CD4-positive, CD25-positive, alpha-beta regulatory T cell (primary cell): ENCODE measurements around the gene DSP. TPM values are rescaled to one million over a fixed set of nuclear protein-coding genes. Genes with fewer than 3 reads are reported as not detected.
A peak's percentile ranks its signal among the peaks of the same experiment; 100 is the strongest.

Experiments used
- ATAC-seq, 2 donors: fragments of 150-1000 bp; cut with Tn5 transposase; one replicate each; pipeline ENCODE4 v1.10.0; 2021; ENCODE audit warnings: low read depth in 2 of 2, moderate number of reproducible peaks in 2 of 2, moderate library complexity in 1 of 2
- DNase-seq, 3 donors: peaks; one replicate each; pipeline versions ENCODE4 v3.0.0 to v3.0.0-alpha.2; 2012 to 2022; ENCODE audit warnings: mixed read lengths in 1 of 3
- H3K27ac ChIP-seq: one replicate; pipeline ENCODE4 v1.7.0; 2013; ENCODE audit warnings: mild to moderate bottlenecking, low read length; ENCODE audit not compliant: insufficient read depth, poor library complexity, severe bottlenecking
- H3K27me3 ChIP-seq: one replicate; pipeline ENCODE4 v1.7.0; 2013; ENCODE audit warnings: low read length; ENCODE audit not compliant: control insufficient read depth, insufficient read depth
- H3K36me3 ChIP-seq: one replicate; pipeline ENCODE4 v1.7.0; 2013; ENCODE audit warnings: mild to moderate bottlenecking, low read length, moderate library complexity; ENCODE audit not compliant: control insufficient read depth, insufficient read depth
- H3K4me1 ChIP-seq: 2 replicates; pipeline ENCODE4 v1.7.0; 2013; ENCODE audit warnings: mild to moderate bottlenecking, low read length; ENCODE audit not compliant: insufficient read depth, control insufficient read depth, poor library complexity, severe bottlenecking
- H3K4me3 ChIP-seq: one replicate; pipeline ENCODE4 v1.7.0; 2013; ENCODE audit warnings: low read depth, mild to moderate bottlenecking, low read length, moderate library complexity
- H3K9me3 ChIP-seq, 2 experiments: 1 replicate in 1 of 2; 2 replicates in 1 of 2; pipeline ENCODE4 v1.7.0; 2013; ENCODE audit warnings: low read length in 2 of 2, mild to moderate bottlenecking in 1 of 2, moderate library complexity in 1 of 2; ENCODE audit not compliant: control insufficient read depth in 2 of 2
- H3K27ac Mint-ChIP-seq, 3 donors: one replicate each; pipeline ENCODE4 v1.8.0; 2020 to 2022; ENCODE audit warnings: mild to moderate bottlenecking in 3 of 3, mixed read lengths in 3 of 3, moderate library complexity in 2 of 3
- H3K27me3 Mint-ChIP-seq: one replicate; pipeline ENCODE4 v1.8.0; 2022; ENCODE audit warnings: mild to moderate bottlenecking, mixed read lengths
- H3K36me3 Mint-ChIP-seq: one replicate; pipeline ENCODE4 v1.8.0; 2020; ENCODE audit warnings: mixed read lengths
- H3K4me1 Mint-ChIP-seq, 4 donors: one replicate each; pipeline ENCODE4 v1.8.0; 2020 to 2022; ENCODE audit warnings: mixed read lengths in 4 of 4, mild to moderate bottlenecking in 1 of 4
- H3K4me3 Mint-ChIP-seq, 4 donors: one replicate each; pipeline ENCODE4 v1.8.0; 2020 to 2022; ENCODE audit warnings: mild to moderate bottlenecking in 4 of 4, mixed read lengths in 4 of 4, moderate library complexity in 3 of 4
- H3K9me3 Mint-ChIP-seq, 7 donors: one replicate each; pipeline ENCODE4 v1.8.0; 2020 to 2022; ENCODE audit warnings: mixed read lengths in 7 of 7, mild to moderate bottlenecking in 3 of 7, moderate library complexity in 2 of 7
- polyA plus RNA-seq, 4 donors: library from polyadenylated mRNA; unstranded; fragments of 300-500 nt; fragmentation: Illumina TruSeq; gene quantifications; one replicate each; pipeline ENCODE4 v1.2.3, GENCODE V29; 2021
- total RNA-seq: library from RNA; stranded (reverse); gene quantifications from one replicate; pipeline ENCODE4 v1.2.3, GENCODE V29; 2022

DSP gene
- total and polyA plus RNA-seq, 5 donors from 2014 or later = 0.06 TPM; not detected in 4

DNA sequence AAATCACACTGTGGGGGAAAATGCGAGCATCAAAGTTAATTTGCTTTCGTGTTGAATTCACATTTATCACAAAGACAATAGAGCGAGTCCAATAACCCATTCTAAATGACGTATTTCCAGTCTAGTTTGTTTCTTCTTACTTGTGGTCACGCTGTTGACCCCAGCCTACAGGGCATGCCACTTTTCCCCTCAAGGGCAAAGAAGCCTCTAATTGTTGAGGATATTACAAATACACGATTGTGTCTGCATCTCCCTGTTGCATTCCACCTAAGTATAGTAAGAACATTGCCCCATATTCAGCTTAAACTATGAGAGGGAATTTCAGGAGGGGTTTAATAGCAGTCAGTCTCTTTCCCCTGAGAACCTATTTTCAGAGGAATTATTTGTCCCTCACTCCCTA, 37.4 kb upstream of the DSP start:
- Mint-ChIP-seq H3K4me3 (no peak overlapping the region), H3K36me3 (no peaks in the 10 kb centered on the region), H3K9me3 (peaks cover 0 to 3% (median 0%) of the 10 kb centered on the region in 7 donors), H3K27ac (no peak overlapping the region), H3K27me3 (peaks cover 13% of the 10 kb centered on the region), H3K4me1 (peaks cover 0 to 2% (median 0%) of the 10 kb centered on the region in 4 donors)
- ATAC-seq (no peak), DNase-seq (no peak)
- Histone ChIP-seq H3K27me3 (no peaks in the 10 kb centered on the region), H3K4me3 (no peak overlapping the region), H3K4me1 (no peaks in the 10 kb centered on the region), H3K27ac (no peak overlapping the region), H3K36me3 (no peaks in the 10 kb centered on the region), H3K9me3 (no peaks in the 10 kb centered on the region)

DNA sequence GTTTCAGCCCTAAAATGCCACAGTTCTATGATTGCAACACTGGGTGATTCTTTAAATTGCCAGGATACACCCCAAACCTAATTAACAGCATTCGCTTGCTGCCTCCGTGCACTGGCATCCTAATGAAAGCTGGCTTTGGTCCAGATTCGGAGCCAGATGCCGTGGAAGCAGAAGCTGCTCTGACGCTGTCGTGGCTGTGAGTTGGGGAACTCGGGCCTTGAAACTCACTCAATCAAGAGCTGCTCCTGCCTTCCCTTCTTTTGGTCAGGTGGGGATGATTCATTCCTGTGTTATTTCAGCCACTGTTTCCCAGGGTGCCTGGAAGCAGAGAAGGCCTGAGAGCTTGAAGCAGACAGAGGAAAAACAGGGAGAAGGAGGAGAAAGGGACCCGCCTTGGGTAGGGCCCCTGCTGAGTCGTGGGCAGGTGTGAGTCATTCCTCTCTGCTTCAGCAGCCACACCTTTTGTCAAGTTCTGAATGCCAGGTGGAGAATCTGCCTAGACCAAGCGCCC, 36.2 kb upstream of the DSP start:
- Mint-ChIP-seq H3K4me1 (peaks cover 0 to 2% (median 0%) of the 10 kb centered on the region in 4 donors), H3K9me3 (peaks cover 0 to 3% (median 0%) of the 10 kb centered on the region in 7 donors), H3K4me3 (no peak overlapping the region), H3K27ac (no peak overlapping the region), H3K36me3 (no peaks in the 10 kb centered on the region), H3K27me3 (peaks cover 17% of the 10 kb centered on the region)
- no peaks in the 10 kb centered on the region for H3K36me3 ChIP-seq
- DNase-seq = no peak
- no peaks in the 10 kb centered on the region for H3K4me1 ChIP-seq
- H3K27me3 ChIP-seq = no peaks in the 10 kb centered on the region
- ATAC-seq = no peak
- no peak overlapping the region for H3K27ac ChIP-seq
- H3K4me3 ChIP-seq = no peak overlapping the region
- H3K9me3 ChIP-seq = no peaks in the 10 kb centered on the region

DNA sequence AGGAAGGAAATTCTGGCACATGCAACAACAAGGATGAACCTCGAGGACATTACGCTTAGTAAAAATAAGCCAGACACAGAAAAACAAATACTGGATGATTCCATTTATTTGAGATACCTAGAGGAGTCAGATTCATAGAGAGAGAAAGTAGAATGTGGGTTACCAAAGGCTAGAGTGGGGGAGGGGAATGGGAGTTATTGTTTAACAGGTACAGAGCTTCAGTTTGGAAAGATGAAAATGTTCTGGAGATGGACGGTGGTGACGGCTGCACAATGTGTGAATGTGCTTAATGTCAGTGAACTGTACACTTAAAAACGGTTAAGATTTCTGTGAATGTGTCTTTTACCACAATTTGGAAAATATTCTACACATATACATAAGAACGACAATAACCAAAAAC, 33.9 kb upstream of the DSP start:
- Mint-ChIP-seq H3K4me3 (no peak overlapping the region), H3K27ac (no peak overlapping the region), H3K27me3 (peaks cover 9% of the 10 kb centered on the region), H3K4me1 (peaks cover 0 to 2% (median 0%) of the 10 kb centered on the region in 4 donors), H3K36me3 (no peaks in the 10 kb centered on the region), H3K9me3 (peaks cover 0 to 3% (median 0%) of the 10 kb centered on the region in 7 donors)
- no peaks in the 10 kb centered on the region for H3K36me3 ChIP-seq
- ATAC-seq (no peak), DNase-seq (no peak)
- H3K4me1 ChIP-seq = no peaks in the 10 kb centered on the region
- H3K27me3 ChIP-seq = no peaks in the 10 kb centered on the region
- H3K4me3 ChIP-seq = no peak overlapping the region
- H3K27ac ChIP-seq = no peak overlapping the region
- H3K9me3 ChIP-seq = no peaks in the 10 kb centered on the region

DNA sequence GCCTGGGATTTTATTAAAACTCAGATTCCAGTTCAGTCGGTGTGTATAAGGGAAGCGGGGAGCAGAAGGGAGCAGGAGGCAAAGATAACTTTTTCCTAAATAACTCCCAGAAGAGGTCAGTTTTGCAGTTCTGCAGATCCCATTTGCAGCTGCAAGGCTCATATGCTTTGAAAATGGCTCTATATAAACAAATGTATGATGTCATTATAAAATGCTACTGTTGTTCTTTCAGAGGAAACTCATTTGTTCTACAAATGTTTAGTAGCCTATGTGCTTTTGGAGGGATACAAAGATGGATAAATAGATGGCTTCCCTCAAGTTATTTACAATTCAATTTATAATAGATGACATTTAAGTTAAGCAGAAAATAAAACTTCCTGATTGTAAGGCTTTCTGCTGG, 29.2 kb upstream of the DSP start:
- no peak for ATAC-seq

DNA sequence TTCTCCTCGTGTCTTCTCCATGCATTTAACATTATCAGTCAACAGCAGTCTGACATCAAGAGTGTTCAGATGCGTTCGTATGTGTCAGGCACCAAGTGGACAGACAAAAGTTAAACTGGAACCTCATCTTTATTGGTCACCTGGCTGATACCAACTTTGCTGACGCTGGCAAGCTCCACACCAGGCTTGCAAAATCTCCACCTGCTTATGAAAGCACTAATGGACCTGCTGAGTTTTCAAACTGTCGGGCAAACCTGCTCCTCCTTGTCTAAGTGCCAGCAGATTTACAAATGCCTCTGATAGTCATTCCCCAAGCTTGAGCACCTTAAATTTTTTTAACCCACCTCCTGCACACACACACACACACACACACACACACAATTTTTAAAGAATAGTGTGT, 27.9 kb upstream of the DSP start:
- H3K27ac Mint-ChIP-seq = no peak overlapping the region
- H3K27me3 ChIP-seq = peaks cover 3% of the 10 kb centered on the region
- H3K4me3 Mint-ChIP-seq = no peak overlapping the region
- H3K36me3 Mint-ChIP-seq = no peaks in the 10 kb centered on the region
- H3K4me1 ChIP-seq = no peaks in the 10 kb centered on the region
- H3K4me3 ChIP-seq = no peak overlapping the region
- H3K4me1 Mint-ChIP-seq = no peaks in the 10 kb centered on the region
- peaks cover 0 to 2% (median 0%) of the 10 kb centered on the region in 7 donors for H3K9me3 Mint-ChIP-seq
- no peak for ATAC-seq
- no peaks in the 10 kb centered on the region for H3K9me3 ChIP-seq
- no peak for DNase-seq
- no peak overlapping the region for H3K27ac ChIP-seq
- no peaks in the 10 kb centered on the region for H3K36me3 ChIP-seq
- peaks cover 13% of the 10 kb centered on the region for H3K27me3 Mint-ChIP-seq

More for the DNA sequence above, 29.2 kb upstream of the DSP start:
- H3K9me3 Mint-ChIP-seq = peaks cover 0 to 2% (median 0%) of the 10 kb centered on the region in 7 donors
- Histone ChIP-seq H3K27me3 (peaks cover 3% of the 10 kb centered on the region), H3K4me3 (no peak overlapping the region), H3K27ac (no peak overlapping the region), H3K4me1 (no peaks in the 10 kb centered on the region), H3K36me3 (no peaks in the 10 kb centered on the region), H3K9me3 (no peaks in the 10 kb centered on the region)
- H3K36me3 Mint-ChIP-seq = no peaks in the 10 kb centered on the region
- DNase-seq = no peak
- no peaks in the 10 kb centered on the region for H3K4me1 Mint-ChIP-seq
- peak overlapping the region in 1 of 3 donors; percentile 0 for H3K27ac Mint-ChIP-seq
- H3K27me3 Mint-ChIP-seq = peaks cover 13% of the 10 kb centered on the region
- no peak overlapping the region for H3K4me3 Mint-ChIP-seq

DNA sequence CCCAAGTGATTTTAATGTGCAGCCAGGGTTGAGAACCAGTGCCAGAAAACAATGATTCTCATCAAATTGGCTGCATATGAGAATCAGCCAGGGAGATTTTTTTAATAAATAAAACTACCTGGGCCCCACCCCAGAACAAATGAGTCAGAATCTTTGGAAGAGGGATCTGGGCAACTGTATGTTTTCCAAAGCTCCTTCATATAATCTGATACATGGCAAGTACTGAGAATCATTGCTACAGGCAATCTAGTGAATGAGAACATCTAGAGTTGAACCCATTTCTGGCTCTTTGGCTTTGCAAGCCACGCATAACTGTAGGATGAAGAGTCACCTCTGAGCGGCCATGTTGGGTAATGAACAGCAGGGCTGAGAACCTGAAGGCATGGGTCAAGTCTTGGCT, 26.1 kb upstream of the DSP start:
- H3K27me3 Mint-ChIP-seq = peaks cover 9% of the 10 kb centered on the region
- no peaks in the 10 kb centered on the region for H3K4me1 Mint-ChIP-seq
- H3K27ac Mint-ChIP-seq = no peak overlapping the region
- H3K27me3 ChIP-seq = peaks cover 3% of the 10 kb centered on the region
- no peaks in the 10 kb centered on the region for H3K36me3 ChIP-seq
- no peaks in the 10 kb centered on the region for H3K9me3 ChIP-seq
- DNase-seq = no peak
- no peaks in the 10 kb centered on the region for H3K4me1 ChIP-seq
- no peak overlapping the region for H3K4me3 Mint-ChIP-seq
- H3K9me3 Mint-ChIP-seq = peaks cover 0 to 2% (median 0%) of the 10 kb centered on the region in 7 donors
- H3K4me3 ChIP-seq = no peak overlapping the region
- no peak overlapping the region for H3K27ac ChIP-seq
- no peaks in the 10 kb centered on the region for H3K36me3 Mint-ChIP-seq
- no peak for ATAC-seq

DNA sequence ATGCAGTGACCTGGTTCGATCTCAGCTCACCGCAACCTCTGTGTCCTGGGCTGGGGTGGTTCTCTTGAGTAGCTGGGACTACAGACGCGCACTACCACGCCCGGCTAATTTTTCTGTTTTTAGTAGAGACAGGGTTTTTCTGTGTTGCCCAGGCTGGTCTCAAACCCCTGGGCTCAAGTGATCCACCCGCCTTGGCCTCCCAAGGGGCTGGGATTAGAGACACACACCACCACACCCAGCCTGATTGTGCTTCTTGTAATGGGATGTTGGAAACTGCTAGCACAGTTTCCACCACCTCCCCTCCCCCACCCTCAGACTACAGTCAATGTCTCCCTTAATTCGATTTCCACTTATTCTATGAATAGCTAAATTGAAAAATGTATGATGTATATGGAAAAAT, 22.6 kb upstream of the DSP start:
- no peak overlapping the region for H3K4me3 Mint-ChIP-seq
- ATAC-seq = no peak

DNA sequence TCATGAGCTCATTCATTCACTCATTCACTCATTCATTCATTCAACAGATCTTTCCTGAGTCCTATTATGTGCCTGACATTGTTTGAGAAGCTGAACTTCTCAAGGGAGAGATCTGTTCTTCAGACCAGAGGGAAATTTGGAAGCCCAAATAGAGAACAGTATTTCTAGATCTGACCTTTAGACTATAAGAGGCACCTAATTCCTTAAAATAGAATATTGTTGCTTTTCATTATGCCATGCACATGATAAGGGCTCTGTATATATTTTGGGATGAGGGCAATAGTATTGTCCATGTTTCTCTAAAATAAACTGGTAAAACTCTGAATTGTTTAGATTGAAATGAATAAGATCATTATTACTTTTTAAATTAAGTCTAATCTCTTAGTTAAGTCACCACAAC, 18.6 kb upstream of the DSP start:
- DNase-seq (no peak), ATAC-seq (no peak)
- peaks cover 13% of the 10 kb centered on the region for H3K27me3 ChIP-seq
- no peak overlapping the region for H3K4me3 Mint-ChIP-seq
- H3K36me3 ChIP-seq = no peaks in the 10 kb centered on the region
- no peak overlapping the region for H3K27ac Mint-ChIP-seq
- no peak overlapping the region for H3K4me3 ChIP-seq
- no peaks in the 10 kb centered on the region for H3K9me3 Mint-ChIP-seq
- no peaks in the 10 kb centered on the region for H3K4me1 ChIP-seq
- H3K36me3 Mint-ChIP-seq = no peaks in the 10 kb centered on the region
- peaks cover 28% of the 10 kb centered on the region for H3K27me3 Mint-ChIP-seq
- no peaks in the 10 kb centered on the region for H3K4me1 Mint-ChIP-seq
- no peaks in the 10 kb centered on the region for H3K9me3 ChIP-seq
- no peak overlapping the region for H3K27ac ChIP-seq

More for the DNA sequence above, 22.6 kb upstream of the DSP start:
- Mint-ChIP-seq H3K4me1 (no peaks in the 10 kb centered on the region), H3K36me3 (no peaks in the 10 kb centered on the region), H3K9me3 (peaks cover 0 to 2% (median 0%) of the 10 kb centered on the region in 7 donors), H3K27ac (no peak overlapping the region), H3K27me3 (peaks cover 19% of the 10 kb centered on the region)
- Histone ChIP-seq H3K4me3 (no peak overlapping the region), H3K36me3 (no peaks in the 10 kb centered on the region), H3K9me3 (no peaks in the 10 kb centered on the region), H3K4me1 (no peaks in the 10 kb centered on the region), H3K27me3 (peaks cover 3% of the 10 kb centered on the region), H3K27ac (no peak overlapping the region)
- DNase-seq = no peak
